HepG2 (cell line): ENCODE results near the gene ATP6V0A1. TPM values are rescaled to one million over a fixed set of nuclear protein-coding genes. Genes with fewer than 3 reads are reported as not detected.
A peak's percentile ranks its signal among the peaks of the same experiment; 100 is the strongest.

Source experiments
- ATAC-seq: fragments of 200-7000 bp; cut with Tn5 transposase; 3 replicates; pipeline ENCODE4 v1.9.1; 2020; ENCODE audit warnings: mild to moderate bottlenecking, moderate library complexity
- BruUV-seq: library from RNA; stranded (reverse); fragments of 400-500 nt; replicated peaks from 2 replicates; lab custom pipeline; 2021; lab: Mats Ljungman, UMichigan
- CTCF ChIA-PET: fragments of 300-600 bp; formaldehyde crosslinking; extraction: SDS; loops from one replicate; lab custom pipeline; 2021; ENCODE audit warnings: low total read pairs, inconsistent platforms, low intra/inter-chr PET ratio; lab: Yijun Ruan, JAX
- POLR2A ChIA-PET: fragments of 350-600 bp; sonication (Branson Sonifier 250); formaldehyde crosslinking; loops from one replicate; lab custom pipeline; 2020; ENCODE audit warnings: antibody characterized with exemption, inconsistent platforms; lab: Yijun Ruan, JAX
- DNase-seq: peaks from one replicate; pipeline ENCODE4 v3.0.0-alpha.2; 2015; ENCODE audit warnings: low spot score
- FAIRE-seq: peaks from 3 replicates; lab custom pipeline; 2011; peaks lifted over from hg19 to GRCh38; lab: Jason Lieb, UNC
- H2AFZ ChIP-seq: one replicate; pipeline ENCODE4 v1.6.1; 2011; ENCODE audit warnings: low read length, inconsistent platforms
- H3K27ac ChIP-seq: fragments of 300-600 bp; 3 replicates; pipeline ENCODE4 v1.8.0; 2011; ENCODE audit warnings: mixed run types, mild to moderate bottlenecking, mixed read lengths, low read length, inconsistent platforms; ENCODE audit not compliant: insufficient read depth; ENCODE audit errors: extremely low read length
- H3K27me3 ChIP-seq, 2 experiments: fragments of 200-600 bp in 1 of 2; 2 replicates in 1 of 2; 3 replicates in 1 of 2; pipeline versions ENCODE4 v1.6.0 to v1.8.0; 2011; ENCODE audit warnings: low read length in 2 of 2, mild to moderate bottlenecking in 2 of 2, moderate library complexity in 2 of 2, inconsistent platforms in 1 of 2; ENCODE audit not compliant: insufficient read depth in 2 of 2, control insufficient read depth in 1 of 2
- H3K36me3 ChIP-seq, 2 experiments: fragments of 200-600 bp in 1 of 2; replicated peaks in 1 of 2; 2 replicates in 1 of 2; 3 replicates in 1 of 2; pipeline versions ENCODE4 v1.5.1 to v1.8.0; 2011; ENCODE audit warnings: low read length in 2 of 2, inconsistent platforms in 1 of 2; ENCODE audit not compliant: insufficient read depth in 2 of 2, control insufficient read depth in 1 of 2
- H3K4me1 ChIP-seq: 2 replicates; pipeline ENCODE4 v1.5.1; 2012; ENCODE audit warnings: low read length, inconsistent platforms; ENCODE audit not compliant: insufficient read depth
- H3K4me2 ChIP-seq: 2 replicates; pipeline ENCODE4 v1.6.0; 2011; ENCODE audit warnings: low read depth, low read length, inconsistent platforms
- H3K4me3 ChIP-seq, 3 experiments: fragments of 200-600 bp in 1 of 3; sonication (generic), shearing (Covaris generic) in 1 of 3; replicated peaks in 1 of 3; 2 replicates each; pipeline ENCODE4 v1.5.1; 2011 to 2016; ENCODE audit warnings: low read length in 3 of 3, inconsistent platforms in 2 of 3, low read depth in 2 of 3, mild to moderate bottlenecking in 2 of 3, control low read depth in 1 of 3, mixed read lengths in 1 of 3; ENCODE audit not compliant: insufficient read depth in 1 of 3
- H3K79me2 ChIP-seq: one replicate; pipeline ENCODE4 v1.6.1; 2011; ENCODE audit warnings: low read length, inconsistent platforms; ENCODE audit not compliant: insufficient read depth
- H3K9ac ChIP-seq: 2 replicates; pipeline ENCODE4 v1.6.0; 2011; ENCODE audit warnings: mild to moderate bottlenecking, low read depth, low read length, inconsistent platforms; ENCODE audit not compliant: insufficient read depth
- H3K9me3 ChIP-seq: 2 replicates; pipeline ENCODE4 v1.5.1; 2012; ENCODE audit warnings: mild to moderate bottlenecking, low read length
- H4K20me1 ChIP-seq: 2 replicates; pipeline ENCODE4 v1.6.0; 2011; ENCODE audit warnings: inconsistent platforms, mild to moderate bottlenecking, low read length, moderate library complexity; ENCODE audit not compliant: insufficient read depth
- ATF3 ChIP-seq: sonication (generic); formaldehyde crosslinking; IDR thresholded peaks from 2 replicates; pipeline ENCODE4 v1.4.0; 2020; ENCODE audit warnings: missing genetic modification reagents
- CCAR2 ChIP-seq: fragments of 200-400 bp; formaldehyde crosslinking; optimal IDR thresholded peaks from 2 replicates; pipeline ENCODE3; 2018; ENCODE audit warnings: low read depth, mild to moderate bottlenecking, low read length, moderate library complexity
- JDP2 ChIP-seq: sonication (generic); formaldehyde crosslinking; IDR thresholded peaks from 2 replicates; pipeline ENCODE4 v1.8.1; 2022; ENCODE audit warnings: missing genetic modification reagents, borderline replicate concordance
- MTA1 ChIP-seq: sonication (generic); formaldehyde crosslinking; IDR thresholded peaks from 2 replicates; pipeline ENCODE4 v1.4.0; 2020; ENCODE audit warnings: missing genetic modification reagents, mild to moderate bottlenecking, borderline replicate concordance
- NFKB2 ChIP-seq: sonication (generic); formaldehyde crosslinking; IDR thresholded peaks from 2 replicates; pipeline ENCODE4 v1.4.0; 2020; ENCODE audit warnings: missing genetic modification reagents, borderline replicate concordance
- PATZ1 ChIP-seq: sonication (generic); formaldehyde crosslinking; IDR thresholded peaks from 2 replicates; pipeline ENCODE4 v1.4.0; 2020; ENCODE audit warnings: missing genetic modification reagents
- RAD21 ChIP-seq: fragments of 450-650 bp; formaldehyde crosslinking; IDR thresholded peaks from 2 replicates; pipeline ENCODE4 v1.5.0; 2020; ENCODE audit warnings: mild to moderate bottlenecking
- RFXAP ChIP-seq: sonication (generic); formaldehyde crosslinking; IDR thresholded peaks from 2 replicates; pipeline ENCODE4 v1.4.0; 2020; ENCODE audit warnings: missing genetic modification reagents, borderline replicate concordance
- SOX6 ChIP-seq, 2 experiments: fragments of 450-650 bp in 1 of 2; sonication (generic) in 1 of 2; formaldehyde crosslinking in 1 of 2; IDR thresholded peaks; 2 replicates each; pipeline versions ENCODE4 v1.4.0 to v1.6.1; 2017 to 2020; ENCODE audit warnings: antibody characterized with exemption in 1 of 2, mild to moderate bottlenecking in 1 of 2, missing genetic modification reagents in 1 of 2
- TEAD3 ChIP-seq: optimal IDR thresholded peaks from 2 replicates; pipeline ENCODE3; 2016; ENCODE audit warnings: borderline replicate concordance
- TP53 ChIP-seq: sonication (generic); formaldehyde crosslinking; conservative IDR thresholded peaks from 2 replicates; pipeline ENCODE4 v1.4.0; 2020; ENCODE audit warnings: missing genetic modification reagents
- ZFAT ChIP-seq: sonication (generic); formaldehyde crosslinking; conservative IDR thresholded peaks from 2 replicates; pipeline ENCODE4 v1.8.1; 2023; ENCODE audit warnings: missing genetic modification reagents, inconsistent platforms
- ZNF382 ChIP-seq: sonication (generic); formaldehyde crosslinking; IDR thresholded peaks from 2 replicates; pipeline ENCODE4 v1.5.0; 2020; ENCODE audit warnings: missing genetic modification reagents, mild to moderate bottlenecking, borderline replicate concordance
- ZNF577 ChIP-seq: sonication (generic); formaldehyde crosslinking; IDR thresholded peaks from 2 replicates; pipeline ENCODE4 v1.4.0; 2020; ENCODE audit warnings: mild to moderate bottlenecking, low read depth, missing genetic modification reagents, borderline replicate concordance
- ZNF616 ChIP-seq: sonication (generic); formaldehyde crosslinking; IDR thresholded peaks from 2 replicates; pipeline ENCODE4 v1.5.0; 2020; ENCODE audit warnings: low read depth, mild to moderate bottlenecking, missing genetic modification reagents
- WGBS: methylation state at CpG from one replicate; pipeline ENCODE4 v1.1.6; 2017; ENCODE audit warnings: low lambda C conversion rate; 5-methylcytosine and 5-hydroxymethylcytosine counted together
- in situ Hi-C: cut with HindIII; loops from 2 replicates; pipeline ENCODE4 v1.10.0; 2017; ENCODE audit warnings: low pct_unique_long_range_greater_than_20kb; ENCODE audit not compliant: extremely low pct_ligation_motif_present
- intact Hi-C: fragments of 100-400 bp; cut with micrococcal nuclease; formaldehyde crosslinking; loops from one replicate; pipeline ENCODE4 v1.10.0; 2022; ENCODE audit not compliant: unreplicated experiment
- polyA plus RNA-seq, 8 experiments: library from polyadenylated mRNA; depleted of rRNA in 3 of 8; stranded (reverse) in 7 of 8; unstranded in 1 of 8; fragments of >200 nt; fragmentation: Illumina TruSeq in 4 of 8; extraction: Trizol in 4 of 8; gene quantifications; 2 replicates each; pipeline versions ENCODE4 v1.2.1 to v1.2.3, GENCODE V29; 2011 to 2016; ENCODE audit warnings: low read depth in 4 of 8, missing spikeins in 1 of 8, mixed read lengths in 1 of 8; ENCODE audit not compliant: insufficient read depth in 1 of 8
- total RNA-seq, 5 experiments: library from RNA; depleted of rRNA; stranded (reverse); fragments of >200 nt; fragmentation: Illumina TruSeq; extraction: Trizol; gene quantifications; 2 replicates each; pipeline ENCODE4 v1.2.3, GENCODE V29; 2016; ENCODE audit warnings: low read depth in 1 of 5
- TF ChIP-seq, protein P1 (sequence below), 2 experiments: sonication (generic) in 1 of 2; formaldehyde crosslinking in 1 of 2; IDR thresholded peaks; 2 replicates each; pipeline versions ENCODE4 v1.4.0 to v1.6.1; 2018 to 2020; ENCODE audit warnings: missing genetic modification reagents in 2 of 2, borderline replicate concordance in 1 of 2, low read depth in 1 of 2, mild to moderate bottlenecking in 1 of 2, missing biosample characterization in 1 of 2
- TF ChIP-seq, protein P2 (sequence below): sonication (generic); formaldehyde crosslinking; IDR thresholded peaks from 2 replicates; pipeline ENCODE4 v1.5.1; 2020; ENCODE audit warnings: missing genetic modification reagents, mild to moderate bottlenecking, borderline replicate concordance

ATP6V0A1 gene
- total and polyA plus RNA-seq, 2 of the 13 experiments (the other 11 are each of a cell fraction or from before 2014, with no cell fraction given), result 27.9 to 54.1 TPM

GRCh38 chr17:42520540-42520951 is 61.9 kb downstream of the ATP6V0A1 start:
- Histone ChIP-seq H3K27me3 (no peaks in the 10 kb centered on the region), H3K4me2 (peak overlapping the region; percentile 53), H3K9ac (peak overlapping the region; percentile 54; the same call in 1 of the 2 replicates), H3K4me3 (no peak overlapping the region), H3K9me3 (no peaks in the 10 kb centered on the region), H4K20me1 (no peaks in the 10 kb centered on the region), H3K36me3 (peaks cover 9 to 10% of the 10 kb centered on the region in 2 experiments; a peak in 4 of 5 replicates), H3K79me2 (no peaks in the 10 kb centered on the region), H3K27ac (peak overlapping the region; percentile 70), H2AFZ (no peak overlapping the region), H3K4me1 (peaks cover 80% of the 10 kb centered on the region)
- ChIA-PET POLR2A (interaction anchor here (1.0 to 4.3 kb wide), 16 partner anchors 11 to 272 kb away, joined by 3 to 52 read pairs (median 6); partner anchors contain the start of genes CAVIN1, NAGLU, RETREG3 and STAT3), CTCF (no interaction called here)
- no peak for FAIRE-seq
- peak; percentile 44 for ATAC-seq
- in situ Hi-C loops (loop anchor here (5.0 kb wide), 1 partner anchor 198 kb away; no protein-coding TSS in a partner anchor), intact Hi-C loops (no loop called here)
- BruUV-seq, result TSS peak; percentile 9
- WGBS, result 62% methylated on average over 9 of the region's 9 CpGs
- peak; percentile 55 for DNase-seq
- TF ChIP-seq RFXAP (CRISPR knock-in tag), result 0 out of 2 replicates have a peak, but pooled peaks have one; percentile 27
- no peak for TF ChIP-seq ZNF616 (CRISPR knock-in tag)
- TF ChIP-seq TEAD3 (CRISPR knock-in tag), result no peak
- TF ChIP-seq, protein P1, sequence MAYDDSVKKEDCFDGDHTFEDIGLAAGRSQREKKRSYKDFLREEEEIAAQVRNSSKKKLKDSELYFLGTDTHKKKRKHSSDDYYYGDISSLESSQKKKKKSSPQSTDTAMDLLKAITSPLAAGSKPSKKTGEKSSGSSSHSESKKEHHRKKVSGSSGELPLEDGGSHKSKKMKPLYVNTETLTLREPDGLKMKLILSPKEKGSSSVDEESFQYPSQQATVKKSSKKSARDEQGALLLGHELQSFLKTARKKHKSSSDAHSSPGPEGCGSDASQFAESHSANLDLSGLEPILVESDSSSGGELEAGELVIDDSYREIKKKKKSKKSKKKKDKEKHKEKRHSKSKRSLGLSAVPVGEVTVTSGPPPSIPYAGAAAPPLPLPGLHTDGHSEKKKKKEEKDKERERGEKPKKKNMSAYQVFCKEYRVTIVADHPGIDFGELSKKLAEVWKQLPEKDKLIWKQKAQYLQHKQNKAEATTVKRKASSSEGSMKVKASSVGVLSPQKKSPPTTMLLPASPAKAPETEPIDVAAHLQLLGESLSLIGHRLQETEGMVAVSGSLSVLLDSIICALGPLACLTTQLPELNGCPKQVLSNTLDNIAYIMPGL (CRISPR knock-in tag; IDR thresholded peaks at IDR 0.05; ENCODE audit: borderline replicate concordance in 1 of 2, low read depth in 1 of 2), result peak; percentile 13 to 29; a peak in 1 of 4 replicates
- TF ChIP-seq, protein P2, sequence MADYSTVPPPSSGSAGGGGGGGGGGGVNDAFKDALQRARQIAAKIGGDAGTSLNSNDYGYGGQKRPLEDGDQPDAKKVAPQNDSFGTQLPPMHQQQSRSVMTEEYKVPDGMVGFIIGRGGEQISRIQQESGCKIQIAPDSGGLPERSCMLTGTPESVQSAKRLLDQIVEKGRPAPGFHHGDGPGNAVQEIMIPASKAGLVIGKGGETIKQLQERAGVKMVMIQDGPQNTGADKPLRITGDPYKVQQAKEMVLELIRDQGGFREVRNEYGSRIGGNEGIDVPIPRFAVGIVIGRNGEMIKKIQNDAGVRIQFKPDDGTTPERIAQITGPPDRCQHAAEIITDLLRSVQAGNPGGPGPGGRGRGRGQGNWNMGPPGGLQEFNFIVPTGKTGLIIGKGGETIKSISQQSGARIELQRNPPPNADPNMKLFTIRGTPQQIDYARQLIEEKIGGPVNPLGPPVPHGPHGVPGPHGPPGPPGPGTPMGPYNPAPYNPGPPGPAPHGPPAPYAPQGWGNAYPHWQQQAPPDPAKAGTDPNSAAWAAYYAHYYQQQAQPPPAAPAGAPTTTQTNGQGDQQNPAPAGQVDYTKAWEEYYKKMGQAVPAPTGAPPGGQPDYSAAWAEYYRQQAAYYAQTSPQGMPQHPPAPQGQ (CRISPR knock-in tag), result no peak
- TF ChIP-seq NFKB2, result 0 out of 2 replicates have a peak, but pooled peaks have one; percentile 2
- 0 out of 2 replicates have a peak, but pooled peaks have one; percentile 9 for TF ChIP-seq MTA1 (CRISPR knock-in tag)
- no peak for TF ChIP-seq TP53 (CRISPR knock-in tag)
- no peak for TF ChIP-seq ZFAT
- no peak for TF ChIP-seq CCAR2
- TF ChIP-seq ATF3 (CRISPR knock-in tag), result no peak
- no peak for TF ChIP-seq JDP2 (CRISPR knock-in tag)
- no peak for TF ChIP-seq ZNF382 (CRISPR knock-in tag)
- peak; percentile 59; the same call in 1 of the 2 replicates for TF ChIP-seq PATZ1 (CRISPR knock-in tag)
- TF ChIP-seq SOX6 (IDR thresholded peaks at IDR 0.05), result no peak
- TF ChIP-seq SOX6 (CRISPR knock-in tag; IDR thresholded peaks at IDR 0.05), result no peak
- no peak for TF ChIP-seq ZNF577 (CRISPR knock-in tag)
- TF ChIP-seq RAD21 (CRISPR knock-in tag), result 0 out of 2 replicates have a peak, but pooled peaks have one; percentile 32
